NCI-H1694 (cell line): ENCODE results near the gene FBRS.

ENCODE experiments used
- DNase-seq: peaks from one replicate; lab custom pipeline; 2025; lab: John Stamatoyannopoulos, UW

The FBRS gene

DNA sequence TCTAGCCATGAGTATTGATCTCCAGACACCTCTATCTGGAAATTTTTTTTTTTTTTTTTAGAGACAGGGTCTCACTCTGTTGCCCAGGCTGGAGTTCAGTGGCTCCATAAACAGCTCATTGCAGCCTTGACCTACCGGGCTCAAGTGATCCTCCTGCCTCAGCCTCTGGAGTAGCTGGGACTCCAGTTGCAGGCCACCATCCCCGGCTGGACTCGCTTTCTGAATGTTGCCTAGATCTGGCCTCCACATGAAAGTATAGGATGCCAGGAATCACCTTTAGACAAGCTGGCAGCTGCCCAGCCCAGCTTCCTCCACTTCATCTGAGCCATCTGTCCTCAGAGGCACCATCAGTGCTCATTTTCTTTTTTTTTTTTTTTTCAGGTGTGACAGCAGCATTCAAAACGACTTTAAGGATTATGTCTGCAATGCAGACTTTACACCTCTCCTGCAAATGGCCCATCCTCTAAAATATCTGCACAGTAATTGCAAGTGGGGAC lies 13.8 kb upstream of the FBRS start:
- DNase-seq: peak; percentile 11

DNA sequence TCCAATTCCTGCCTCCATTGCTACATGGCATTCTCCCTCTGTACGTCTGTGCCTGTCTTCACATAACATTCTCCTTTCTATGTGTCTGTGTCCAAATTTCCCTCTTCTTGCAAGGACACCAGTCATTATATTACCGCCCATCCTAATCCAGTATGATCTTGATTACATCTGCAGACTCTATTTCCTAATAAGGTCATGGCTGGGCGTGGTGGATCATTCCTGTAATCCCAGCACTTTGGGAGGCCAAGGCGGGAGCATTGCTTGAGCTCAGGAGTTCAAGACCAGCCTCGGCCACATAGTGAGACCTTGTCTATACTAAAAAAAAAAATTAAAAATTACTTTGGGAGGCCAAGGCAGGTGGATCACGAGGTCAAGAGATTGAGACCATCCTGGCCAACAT lies 12.5 kb upstream of the FBRS start:
- no peak for DNase-seq

DNA sequence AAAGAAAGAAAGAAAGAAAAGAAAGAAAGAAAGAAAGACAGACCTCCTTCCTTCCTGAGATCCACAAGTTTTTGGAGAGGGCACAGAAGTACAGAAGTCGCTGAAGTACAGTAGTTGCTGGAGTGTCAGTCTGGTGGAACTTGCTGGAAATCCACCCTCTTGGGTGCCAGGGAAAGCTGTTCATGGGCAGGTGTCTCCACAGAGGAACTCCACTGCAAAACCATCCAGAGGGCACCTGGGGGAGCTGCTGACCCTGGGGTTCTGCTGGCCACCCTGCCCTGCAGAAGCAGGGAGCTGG lies 11.0 kb upstream of the FBRS start:
- DNase-seq: no peak

DNA sequence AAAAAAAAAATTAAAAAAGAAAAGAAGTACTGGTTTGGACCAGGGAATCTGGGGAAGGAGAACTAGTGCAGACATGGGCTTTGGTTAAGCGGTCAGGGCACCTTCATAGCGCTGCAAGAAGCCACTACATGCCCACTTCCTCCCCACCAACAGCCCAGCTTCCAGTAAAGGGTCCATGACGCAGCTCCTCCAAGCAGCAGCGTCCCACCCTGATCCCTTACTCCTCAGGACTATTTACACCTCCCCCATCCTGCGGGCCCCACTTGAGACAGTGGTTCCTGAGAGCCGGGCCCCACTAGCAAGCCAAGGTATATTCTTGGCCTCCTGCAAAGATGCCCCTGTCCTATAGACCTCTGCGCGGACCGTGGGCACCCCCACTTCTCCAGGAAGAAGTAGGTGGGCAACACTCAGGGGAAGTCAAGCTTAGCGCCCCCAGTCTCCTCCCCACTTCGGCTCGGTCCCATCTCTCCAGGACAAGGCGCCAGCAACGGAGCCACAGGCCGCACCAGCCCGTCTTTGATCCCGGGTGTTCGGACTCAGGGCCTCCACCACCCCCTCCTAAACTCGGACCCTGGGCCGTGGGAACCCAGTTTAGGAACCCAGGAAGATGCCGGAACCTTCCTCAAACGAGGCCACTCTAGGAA lies 8.4 kb upstream of the FBRS start:
- no peak for DNase-seq

DNA sequence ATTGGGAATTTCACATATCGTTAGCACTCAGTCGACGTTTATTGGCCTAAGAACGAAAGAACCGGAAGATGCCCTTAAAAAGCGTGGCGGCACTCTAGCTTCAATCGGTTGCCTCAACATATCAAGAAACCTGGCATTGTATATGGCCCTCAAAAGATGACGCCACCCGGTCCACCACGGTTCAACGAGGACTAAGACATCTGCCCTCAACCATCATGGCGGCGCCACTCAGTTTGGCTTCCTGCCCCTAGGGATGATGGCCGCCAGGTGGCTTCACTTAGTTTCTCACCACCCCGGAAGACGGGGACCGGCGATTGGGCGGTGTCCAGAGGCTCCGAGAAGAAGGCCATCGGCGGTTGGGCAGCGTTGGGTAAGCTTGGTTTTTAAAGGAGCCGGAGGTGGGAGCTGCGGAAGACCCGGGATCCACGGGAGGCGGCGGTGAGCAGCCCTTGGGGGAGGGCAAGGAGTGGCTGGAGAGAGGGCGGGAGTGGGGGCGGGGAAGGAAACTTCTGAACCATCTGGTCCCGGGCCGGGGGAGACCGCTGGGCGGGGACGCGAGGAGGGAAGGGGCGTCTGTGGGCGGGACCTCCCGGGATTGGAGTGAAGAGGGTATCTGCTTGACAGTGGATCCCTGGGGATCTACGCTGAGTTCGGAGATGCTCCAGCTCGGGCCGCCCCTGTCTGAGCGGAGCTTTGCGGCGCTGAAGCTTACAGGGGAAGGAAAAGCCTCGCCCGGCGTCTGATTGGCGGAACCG lies 7.7 kb upstream of the FBRS start, which contains the start of gene PRR14:
Gene PRR14 (plus strand): TSS at position 592 of the 755 bp plus-strand sequence. CDS start 686 bp downstream, outside the sequence.
- DNase-seq: peak; percentile 95

DNA sequence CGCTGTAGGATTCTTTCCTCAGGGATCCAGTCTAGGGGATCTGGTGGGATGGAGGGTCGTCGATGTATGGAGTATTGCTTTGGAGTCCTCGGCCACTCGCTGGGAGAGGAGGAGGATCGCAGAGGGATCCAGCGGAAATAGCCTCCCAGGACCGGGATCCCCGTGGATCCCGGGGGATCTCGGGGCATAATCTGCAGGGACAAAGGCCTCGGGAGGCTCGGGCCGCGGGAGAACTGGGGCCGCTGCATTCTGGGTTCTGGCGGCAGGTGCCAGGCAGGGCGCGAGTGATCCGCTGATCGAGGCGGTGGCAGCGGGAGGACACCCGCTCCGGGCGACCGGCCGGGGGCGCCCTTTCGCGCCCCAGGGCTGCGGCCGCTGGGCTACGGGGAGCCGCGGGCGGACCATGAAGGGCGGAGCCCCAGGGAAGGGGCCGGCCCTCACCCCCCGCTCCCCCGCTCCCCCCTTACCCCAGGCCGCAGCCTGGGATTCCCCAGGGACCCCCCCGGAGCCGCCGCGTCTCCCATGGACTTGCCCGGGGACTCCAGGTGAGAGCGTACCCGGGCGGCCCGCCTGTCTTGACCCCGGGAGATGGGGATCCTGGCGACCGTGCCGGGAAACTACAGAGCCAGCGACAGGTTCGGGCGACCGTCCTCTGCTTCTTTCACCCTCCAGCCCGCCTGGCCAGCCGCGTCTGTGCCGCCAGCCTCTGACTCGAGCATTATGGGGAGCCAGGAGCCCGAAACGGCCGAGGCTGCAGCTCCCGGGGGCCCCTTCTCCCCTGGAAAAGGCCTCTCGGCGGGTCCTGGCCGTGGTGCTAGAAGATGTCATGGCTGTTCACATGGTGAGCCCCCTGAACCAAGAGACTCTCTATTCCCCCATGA lies 6.9 kb upstream of the FBRS start:
- DNase-seq: no peak

DNA sequence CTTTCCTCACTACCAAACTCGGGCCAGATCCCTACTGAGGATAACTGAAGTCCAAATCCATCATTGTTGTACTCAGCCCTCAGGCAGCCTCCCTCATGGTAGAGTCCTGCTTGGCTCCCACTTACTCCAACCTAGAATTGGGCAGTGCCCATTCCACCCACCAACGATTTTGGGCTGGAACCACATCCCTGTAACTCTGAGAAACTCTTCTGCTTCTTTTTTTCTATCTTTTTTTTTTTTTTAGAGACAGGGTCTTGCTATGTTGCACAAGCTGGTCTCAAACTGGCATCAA lies 6.3 kb upstream of the FBRS start:
- DNase-seq: no peak

DNA sequence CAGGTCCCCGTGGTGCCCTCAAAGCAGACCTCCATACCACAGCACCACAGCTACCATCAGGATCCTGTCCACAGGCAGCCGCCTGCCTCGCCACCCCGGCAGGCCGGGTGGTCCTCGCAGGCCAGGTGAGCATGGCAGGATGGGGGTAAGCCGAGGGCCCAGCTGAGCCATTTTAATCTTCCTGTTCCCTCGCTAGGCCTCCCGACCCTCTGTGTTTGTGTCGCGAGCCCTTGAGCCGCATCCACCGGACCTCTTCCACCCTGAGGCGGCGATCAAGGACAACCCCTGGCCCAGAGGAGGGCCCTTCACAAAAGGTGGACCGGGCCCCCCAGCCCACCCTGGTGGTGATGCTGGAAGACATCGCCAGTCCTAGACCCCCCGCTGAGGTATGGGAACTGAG lies 5.5 kb upstream of the FBRS start:
- DNase-seq: no peak

DNA sequence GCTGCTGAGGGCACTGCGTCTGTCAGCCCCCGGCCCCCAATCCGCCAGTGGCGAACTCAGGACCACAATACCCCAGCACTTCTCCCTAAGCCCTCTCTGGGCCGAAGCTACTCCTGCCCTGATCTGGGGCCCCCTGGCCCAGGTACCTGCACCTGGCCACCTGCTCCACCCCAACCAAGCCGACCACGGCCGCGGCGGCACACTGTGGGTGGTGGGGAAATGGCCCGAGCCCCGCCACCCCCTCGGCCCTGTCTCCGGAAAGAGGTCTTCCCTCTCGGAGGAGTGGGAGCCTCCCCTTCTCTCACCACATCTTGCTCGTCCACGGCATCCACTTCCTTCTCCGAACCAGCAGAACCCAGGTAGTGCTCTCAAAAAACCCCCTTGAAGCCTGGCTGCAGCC lies 3.4 kb upstream of the FBRS start:
- DNase-seq: no peak

DNA sequence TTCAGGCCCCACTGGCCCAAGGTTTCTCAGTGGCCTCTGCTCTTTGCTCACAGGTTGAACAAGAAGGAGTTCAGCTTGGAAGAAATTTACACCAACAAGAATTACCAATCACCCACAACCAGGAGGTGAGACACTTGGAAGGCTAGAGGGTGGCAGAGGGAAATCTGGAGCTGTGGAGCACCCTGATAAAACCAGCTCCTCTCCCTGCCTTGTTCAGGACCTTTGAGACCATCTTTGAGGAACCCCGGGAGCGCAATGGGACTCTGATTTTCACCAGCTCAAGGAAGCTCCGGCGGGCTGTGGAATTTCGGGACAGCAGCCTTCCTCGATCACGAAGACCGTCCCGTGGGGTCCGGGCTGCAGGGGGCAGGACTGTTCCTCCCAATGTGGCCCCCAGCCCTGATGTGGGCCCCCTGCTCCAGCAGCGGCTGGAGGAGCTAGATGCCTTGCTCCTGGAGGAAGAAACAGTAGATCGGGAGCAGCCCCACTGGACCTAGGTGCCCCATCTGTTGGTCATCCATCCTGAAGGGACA lies 2.4 kb upstream of the FBRS start:
- no peak for DNase-seq

DNA sequence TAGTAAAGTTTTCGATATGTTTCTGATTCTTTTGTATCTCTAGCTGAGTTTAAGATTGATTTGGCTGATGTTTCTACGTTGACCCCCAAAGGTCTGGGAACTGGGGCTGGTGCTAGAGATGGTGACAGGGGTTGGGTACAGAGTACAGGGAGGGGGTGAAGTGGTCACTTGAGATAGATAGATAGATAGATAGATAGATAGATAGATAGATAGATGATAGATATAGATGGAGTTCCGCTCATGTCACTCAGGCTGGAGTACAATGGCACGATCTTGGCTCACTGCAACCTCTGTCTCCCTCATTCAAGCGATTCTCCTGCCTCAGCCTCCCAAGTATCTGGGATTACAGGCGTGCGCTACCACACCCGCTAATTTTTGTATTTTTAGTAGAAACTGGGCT lies 1.8 kb upstream of the FBRS start:
- no peak for DNase-seq

DNA sequence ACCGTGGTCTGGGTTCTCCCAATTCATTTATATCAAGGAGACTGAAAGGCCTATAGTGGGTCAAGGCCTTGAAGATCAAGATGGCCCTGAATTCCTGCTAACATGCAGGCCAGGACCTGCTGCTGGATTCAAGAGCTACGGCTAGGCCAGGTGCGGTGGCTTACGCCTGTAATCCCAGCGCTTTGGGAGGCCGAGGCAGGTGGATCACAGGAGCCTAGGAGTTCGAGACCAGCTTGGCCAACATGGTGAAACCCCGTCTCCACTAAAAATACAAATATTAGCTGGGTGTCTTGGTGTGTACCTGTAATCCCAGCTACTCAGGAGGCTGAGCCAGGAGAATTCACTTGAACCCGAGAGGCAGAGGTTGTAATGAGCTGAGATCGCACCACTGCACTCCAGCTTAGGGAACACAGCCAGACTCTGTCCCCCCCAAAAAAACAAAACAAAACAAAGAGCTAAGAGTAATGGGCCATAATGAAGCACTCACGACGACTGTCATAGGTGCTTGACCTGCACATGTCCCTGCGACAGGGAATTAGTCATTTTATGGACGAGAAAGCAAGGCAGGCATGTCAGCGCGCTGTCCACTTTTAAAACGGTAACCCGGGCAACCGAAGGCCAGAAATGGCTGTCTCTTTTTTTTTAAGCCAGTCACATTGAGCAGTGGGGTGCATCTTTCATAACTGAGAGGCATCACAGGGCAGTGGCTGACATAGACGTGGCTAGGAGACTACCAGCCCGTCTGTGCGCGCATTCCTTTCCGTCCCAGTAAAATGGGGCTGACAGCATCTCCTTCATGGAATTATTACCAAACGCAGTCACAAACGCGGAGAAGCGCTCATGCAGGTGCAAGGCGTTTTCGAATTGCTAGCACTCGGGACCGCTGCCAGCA lies 1.0 kb upstream of the FBRS start:
- no peak for DNase-seq

DNA sequence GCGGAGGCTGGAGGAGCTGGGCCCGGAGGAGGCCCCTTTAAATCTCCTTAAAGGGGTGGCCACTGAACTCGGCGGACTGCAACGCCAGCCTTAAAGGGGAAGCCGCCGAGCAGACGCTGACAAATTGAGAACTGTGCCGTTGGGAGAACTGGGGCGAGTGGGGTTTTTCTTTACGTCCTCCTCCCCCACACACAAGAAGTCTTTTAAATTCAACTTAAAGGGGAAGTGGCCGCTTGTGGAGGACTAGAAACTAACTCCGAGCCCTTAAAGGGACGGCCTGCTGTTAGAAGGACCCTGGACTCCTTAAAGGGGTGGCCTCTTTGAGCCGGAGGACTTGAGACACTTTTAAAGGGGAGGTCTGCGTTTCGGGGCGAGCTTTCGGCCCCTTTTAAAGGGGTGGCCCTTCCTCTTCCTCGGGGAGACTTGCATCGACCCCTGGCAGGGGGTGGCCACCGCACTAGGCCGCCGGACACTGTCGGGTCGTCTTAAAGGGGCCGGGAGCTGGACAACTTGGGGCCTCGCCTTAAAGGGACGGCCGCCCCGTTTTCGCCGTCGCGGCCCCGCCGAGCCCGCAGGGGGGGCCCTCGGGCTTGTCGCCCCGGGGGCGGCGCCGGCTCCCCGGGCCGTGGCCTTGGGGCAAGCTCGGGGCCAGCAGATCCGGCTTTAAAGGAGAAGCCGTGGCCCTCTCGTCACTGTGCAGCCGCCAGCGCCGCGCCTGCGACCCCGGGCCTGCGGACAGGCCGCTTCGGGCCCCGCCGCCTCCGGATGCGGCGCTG lies 688 bp downstream of the FBRS start:
- peak; percentile 85 for DNase-seq

DNA sequence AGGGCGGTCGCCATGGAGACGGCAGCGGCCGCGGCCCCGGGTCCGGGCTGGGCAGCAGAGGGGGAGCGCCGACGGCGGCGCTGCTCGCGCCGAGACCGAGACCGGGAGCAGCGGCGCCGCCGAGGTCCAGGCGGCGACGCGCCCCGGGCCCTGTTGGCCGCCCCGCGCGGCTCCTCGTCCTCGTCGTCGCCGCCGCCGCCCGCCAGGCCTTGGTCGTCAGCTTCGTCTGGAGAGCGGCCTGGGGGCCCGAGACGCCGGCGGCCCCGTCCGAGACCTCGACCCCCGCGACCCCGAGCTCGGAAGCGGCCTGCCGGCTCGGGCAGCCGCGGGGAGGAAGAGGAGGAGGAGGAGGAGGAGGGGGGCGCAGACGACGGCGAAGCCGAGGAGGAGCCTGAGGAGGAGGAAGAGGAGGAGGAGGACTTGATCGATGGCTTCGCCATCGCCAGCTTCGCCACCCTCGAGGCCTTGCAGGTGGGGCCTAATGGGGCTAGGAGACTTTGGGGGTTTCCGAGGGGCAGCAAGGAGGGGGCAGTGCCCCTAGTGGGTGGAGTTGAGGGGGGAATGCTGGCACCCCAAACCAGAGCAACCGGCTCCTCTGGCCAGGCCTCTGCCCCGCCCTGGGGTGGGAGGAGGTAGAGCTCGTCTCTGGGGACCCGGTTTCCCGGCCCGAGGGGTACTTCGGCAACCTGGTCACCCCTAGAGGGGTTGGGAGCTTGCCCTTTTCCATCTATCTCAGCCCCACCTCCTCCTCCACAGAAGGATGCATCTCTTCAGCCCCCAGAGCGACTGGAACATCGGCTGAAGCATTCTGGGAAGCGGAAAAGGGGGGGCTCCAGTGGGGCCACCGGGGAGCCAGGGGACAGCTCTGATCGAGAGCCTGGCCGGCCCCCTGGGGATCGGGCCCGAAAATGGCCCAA lies 1.5 kb downstream of the FBRS start:
- no peak for DNase-seq

DNA sequence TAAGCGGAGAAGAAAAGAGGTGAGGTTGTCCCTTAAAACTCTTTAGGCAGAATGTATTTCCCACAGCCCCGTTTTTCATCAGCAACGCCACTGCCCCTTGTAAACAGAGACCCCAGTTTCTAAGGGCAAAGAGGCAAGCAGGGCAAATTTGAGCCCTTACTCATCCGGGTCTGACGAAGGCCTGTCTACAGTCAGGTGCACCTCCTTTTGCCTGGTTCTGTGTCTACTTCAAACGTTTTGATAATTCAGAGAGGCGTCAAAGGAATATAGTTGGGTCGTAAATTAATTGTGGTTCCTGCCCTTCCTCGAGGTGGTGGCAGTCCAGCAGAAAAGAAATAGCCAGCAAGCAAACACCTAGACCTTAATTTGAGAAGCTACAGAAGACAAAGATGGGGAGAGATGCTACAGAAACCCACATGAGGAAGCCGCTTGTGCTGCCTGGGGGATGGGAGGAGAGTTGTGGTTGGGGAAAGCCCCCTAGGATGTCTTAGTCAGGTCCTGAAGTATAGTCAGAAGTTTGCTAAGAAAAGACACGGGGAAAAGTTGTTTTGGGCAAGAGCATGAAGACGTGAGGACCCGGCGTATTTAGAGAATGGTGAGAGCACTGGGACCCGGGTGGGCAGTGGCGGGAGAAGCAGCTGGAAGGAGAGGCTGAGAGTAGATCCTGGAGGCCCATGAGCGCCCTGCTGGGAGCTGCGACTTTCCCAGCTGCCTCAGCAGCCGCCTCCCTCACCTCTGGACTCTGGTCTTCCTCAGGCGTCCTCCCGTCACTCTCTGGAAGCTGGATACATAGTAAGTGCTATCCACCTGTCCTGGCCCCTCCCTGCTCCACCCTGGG lies 2.4 kb downstream of the FBRS start:
- DNase-seq: no peak

DNA sequence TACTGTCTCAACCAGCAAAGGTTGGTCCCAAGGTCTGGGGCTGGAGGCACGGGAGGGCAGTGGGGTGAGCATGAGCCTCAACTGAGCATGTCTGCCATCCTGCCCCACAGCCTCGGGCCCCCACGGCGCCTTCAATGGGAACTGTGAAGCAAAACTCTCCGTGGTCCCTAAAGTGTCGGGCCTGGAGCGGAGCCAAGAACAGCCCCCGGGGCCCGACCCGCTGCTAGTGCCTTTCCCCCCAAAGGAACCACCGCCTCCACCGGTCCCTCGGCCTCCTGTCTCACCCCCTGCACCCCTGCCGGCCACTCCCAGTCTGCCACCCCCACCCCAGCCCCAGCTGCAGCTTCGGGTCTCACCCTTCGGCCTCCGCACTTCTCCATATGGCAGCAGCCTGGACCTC lies 4.2 kb downstream of the FBRS start:
- no peak for DNase-seq

DNA sequence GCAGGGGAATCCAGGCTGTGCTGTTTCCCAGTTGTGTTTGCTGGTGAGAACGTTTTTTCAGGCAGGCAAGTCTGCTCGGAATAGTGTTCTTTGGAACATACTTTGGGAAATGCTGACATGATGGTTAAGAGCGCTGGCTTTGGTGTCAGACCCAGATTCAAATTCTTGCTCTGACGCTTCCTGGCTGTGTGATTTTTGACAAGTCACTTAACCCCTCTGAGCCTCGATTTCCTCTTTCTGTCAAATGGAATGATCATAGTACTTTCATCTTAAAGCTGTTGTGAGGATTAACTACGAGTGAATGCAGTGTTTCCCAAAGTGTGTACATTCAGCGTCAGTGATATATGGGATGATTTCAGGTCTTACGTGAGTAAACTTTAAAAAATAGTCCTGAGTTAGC lies 4.8 kb downstream of the FBRS start:
- no peak for DNase-seq

DNA sequence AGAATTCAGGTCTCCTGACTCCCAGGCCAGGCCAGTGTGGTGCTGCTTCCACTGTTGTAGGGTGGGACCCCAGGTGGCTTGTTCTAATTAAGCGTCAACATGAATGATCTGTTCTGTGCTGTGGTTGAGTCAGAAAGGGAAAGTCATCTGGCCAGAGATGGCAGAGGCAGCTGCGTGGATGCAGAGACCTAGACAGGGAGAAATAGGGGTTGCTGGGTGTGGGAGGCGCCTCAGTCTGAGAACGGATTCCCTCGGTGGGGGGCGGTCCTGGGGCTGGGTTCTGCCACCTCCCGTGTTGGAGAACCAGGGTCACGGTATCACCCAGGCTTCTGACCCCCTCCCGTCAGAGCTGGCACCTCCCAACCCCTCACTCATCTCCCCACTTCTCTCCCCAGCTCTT lies 5.6 kb downstream of the FBRS start:
- no peak for DNase-seq

DNA sequence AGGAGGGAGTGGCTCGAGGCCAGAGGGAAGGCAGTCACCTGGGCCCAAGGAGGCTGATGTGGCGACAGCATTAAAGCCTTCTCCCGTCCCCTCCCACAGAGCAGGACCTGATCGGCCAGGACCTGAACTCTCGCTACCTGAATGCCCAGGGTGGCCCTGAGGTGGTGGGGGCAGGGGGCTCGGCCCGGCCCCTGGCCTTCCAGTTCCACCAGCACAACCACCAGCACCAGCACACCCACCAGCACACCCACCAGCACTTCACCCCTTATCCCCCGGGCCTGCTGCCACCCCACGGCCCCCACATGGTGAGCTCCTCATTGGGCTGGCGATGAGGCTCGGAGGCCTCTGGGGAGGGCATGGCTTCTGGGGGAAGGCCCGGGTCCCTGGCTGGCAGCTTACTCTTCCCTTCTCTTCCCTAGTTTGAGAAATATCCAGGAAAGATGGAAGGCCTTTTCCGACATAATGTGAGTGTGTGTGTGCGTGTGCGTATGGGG lies 6.4 kb downstream of the FBRS start:
- DNase-seq: no peak
